Activated naive CD4-positive, alpha-beta T cell treated with anti-CD3 and anti-CD28 coated beads, Interleukin-2, amount 10 ng/mL, durations not matched to agents 5 hours and 36 hours (primary cell): ENCODE data around the gene TCP1. TPM values are rescaled to one million over a fixed set of nuclear protein-coding genes. Genes with fewer than 3 reads are reported as not detected.

Experiments
- total RNA-seq, 2 experiments: library from RNA; stranded (reverse); gene quantifications; one replicate each; pipeline ENCODE4 v1.2.3, GENCODE V29; 2021

Gene TCP1
- total RNA-seq = 100 to 1,000 TPM; 157 to 161 TPM

GRCh38 chr6:159789377-159790148 lies at the start of gene TCP1:
Gene TCP1 (minus strand): TSS chr6:159789602. CDS start chr6:159789468, 134 bp downstream.

GRCh38 chr6:159800141-159800865 lies 10.9 kb upstream of the TCP1 start, which contains the start of gene PNLDC1:
Gene PNLDC1 (plus strand): TSS chr6:159800276. CDS start chr6:159800308, 32 bp downstream.

GRCh38 chr6:159790149-159790955 lies 950 bp upstream of the TCP1 start, which contains the start of gene MRPL18:
Gene MRPL18 (plus strand): TSS chr6:159790467. CDS start chr6:159790588, 121 bp downstream.

GRCh38 chr6:159761873-159762680 lies 27.3 kb downstream of the TCP1 start, which contains the start of gene ACAT2:
Gene ACAT2 (plus strand): TSS chr6:159762045. CDS start chr6:159762088, 43 bp downstream.

Other genes starting within 250 kb of the TCP1 start
- gene SOD2, start 96.4 kb downstream of the TCP1 start, total RNA-seq = 100 to 1,000 TPM; 100 to 101 TPM
- 100 to 1,000 TPM; 117 to 125 TPM for gene WTAP, start 62.1 kb downstream of the TCP1 start, total RNA-seq
- 10 to 100 TPM; 83.3 to 86.4 TPM for gene ACAT2, start 27.6 kb downstream of the TCP1 start, total RNA-seq
- 10 to 100 TPM; 53.9 to 54.9 TPM for gene MRPL18, start 865 bp upstream of the TCP1 start, total RNA-seq
- gene PNLDC1, start 10.7 kb upstream of the TCP1 start, total RNA-seq = under 1 TPM in 1 of 2 experiments, not detected in 1; 0.43 TPM
- gene MAS1, start 101.4 kb upstream of the TCP1 start, total RNA-seq = not detected
- gene IGF2R, start 179.5 kb upstream of the TCP1 start, total RNA-seq = 10 to 100 TPM; 72.7 to 78.4 TPM